A673 (cell line): ENCODE data around the gene COBL. TPM values are rescaled to one million over a fixed set of nuclear protein-coding genes. Genes with fewer than 3 reads are reported as not detected.

Experiments
- BruUV-seq: library from RNA; stranded (reverse); fragments of 400-500 nt; replicated peaks from 2 replicates; lab custom pipeline; 2021; lab: Mats Ljungman, UMichigan
- CTCF ChIA-PET: fragments of 300-600 bp; sonication (Branson Sonifier 250); formaldehyde crosslinking; loops from one replicate; lab custom pipeline; 2022; ENCODE audit warnings: antibody characterized with exemption; lab: Charles Lee
- POLR2A ChIA-PET: fragments of 300-600 bp; sonication (Branson Sonifier 250); formaldehyde crosslinking; loops from one replicate; lab custom pipeline; 2022; ENCODE audit warnings: antibody characterized with exemption; ENCODE audit not compliant: low non-redundant PET; lab: Charles Lee
- DNase-seq: peaks from one replicate; pipeline ENCODE4 v3.0.0-alpha.2; 2015; ENCODE audit warnings: low spot score
- H3K27ac ChIP-seq: fragments of 200-600 bp; sonication (generic); 2 replicates; pipeline ENCODE4 v1.5.1; 2016; ENCODE audit warnings: mixed run types, low read depth, mild to moderate bottlenecking, mixed read lengths, antibody characterized with exemption, low read length; ENCODE audit not compliant: poor library complexity, severe bottlenecking
- H3K27me3 ChIP-seq: fragments of 200-600 bp; sonication (generic); replicated peaks from 2 replicates; pipeline ENCODE4 v1.6.1; 2017; ENCODE audit warnings: mixed run types, low read depth, mild to moderate bottlenecking, mixed read lengths, antibody characterized with exemption, low read length; ENCODE audit not compliant: insufficient read depth, poor library complexity
- H3K36me3 ChIP-seq: fragments of 200-600 bp; sonication (generic); 2 replicates; pipeline ENCODE4 v1.6.1; 2016; ENCODE audit warnings: mixed run types, mild to moderate bottlenecking, mixed read lengths, antibody characterized with exemption, low read length; ENCODE audit not compliant: insufficient read depth, poor library complexity, severe bottlenecking
- H3K4me1 ChIP-seq: fragments of 200-600 bp; sonication (generic); 2 replicates; pipeline ENCODE4 v1.6.1; 2017; ENCODE audit warnings: mixed run types, mild to moderate bottlenecking, mixed read lengths, antibody characterized with exemption, low read length; ENCODE audit not compliant: insufficient read depth, poor library complexity, severe bottlenecking
- H3K4me3 ChIP-seq: fragments of 200-600 bp; sonication (generic); 2 replicates; pipeline ENCODE4 v1.5.1; 2016; ENCODE audit warnings: low read depth, mixed run types, mild to moderate bottlenecking, mixed read lengths, low read length; ENCODE audit not compliant: poor library complexity, severe bottlenecking
- H3K9me3 ChIP-seq: fragments of 200-600 bp; sonication (generic); 2 replicates; pipeline ENCODE4 v1.6.1; 2016; ENCODE audit warnings: mixed run types, low read depth, mild to moderate bottlenecking, mixed read lengths, antibody characterized with exemption, low read length; ENCODE audit not compliant: poor library complexity, severe bottlenecking
- CTCF ChIP-seq: fragments of 300-800, 200-600 bp; sonication (generic); conservative IDR thresholded peaks from 2 replicates; pipeline ENCODE4 v1.5.1; 2017; ENCODE audit warnings: low read depth, mild to moderate bottlenecking, antibody characterized with exemption, low read length, moderate library complexity, mixed read lengths
- EZH2 ChIP-seq: fragments of 200-600 bp; sonication (generic); IDR thresholded peaks from 2 replicates; pipeline ENCODE4 v1.6.1; 2017; ENCODE audit warnings: borderline replicate concordance, low read depth, mild to moderate bottlenecking, mixed read lengths, antibody characterized with exemption, low read length; ENCODE audit not compliant: poor library complexity, severe bottlenecking
- intact Hi-C: fragments of 100-400 bp; cut with micrococcal nuclease; formaldehyde crosslinking; loops from one replicate; pipeline ENCODE4 v1.10.0; 2022; ENCODE audit not compliant: unreplicated experiment
- total RNA-seq: library from RNA; stranded (reverse); gene quantifications from 2 replicates; pipeline ENCODE4 v1.2.3, GENCODE V29; 2021

COBL gene
- total RNA-seq, 1 experiment from 2014 or later = not detected

DNA sequence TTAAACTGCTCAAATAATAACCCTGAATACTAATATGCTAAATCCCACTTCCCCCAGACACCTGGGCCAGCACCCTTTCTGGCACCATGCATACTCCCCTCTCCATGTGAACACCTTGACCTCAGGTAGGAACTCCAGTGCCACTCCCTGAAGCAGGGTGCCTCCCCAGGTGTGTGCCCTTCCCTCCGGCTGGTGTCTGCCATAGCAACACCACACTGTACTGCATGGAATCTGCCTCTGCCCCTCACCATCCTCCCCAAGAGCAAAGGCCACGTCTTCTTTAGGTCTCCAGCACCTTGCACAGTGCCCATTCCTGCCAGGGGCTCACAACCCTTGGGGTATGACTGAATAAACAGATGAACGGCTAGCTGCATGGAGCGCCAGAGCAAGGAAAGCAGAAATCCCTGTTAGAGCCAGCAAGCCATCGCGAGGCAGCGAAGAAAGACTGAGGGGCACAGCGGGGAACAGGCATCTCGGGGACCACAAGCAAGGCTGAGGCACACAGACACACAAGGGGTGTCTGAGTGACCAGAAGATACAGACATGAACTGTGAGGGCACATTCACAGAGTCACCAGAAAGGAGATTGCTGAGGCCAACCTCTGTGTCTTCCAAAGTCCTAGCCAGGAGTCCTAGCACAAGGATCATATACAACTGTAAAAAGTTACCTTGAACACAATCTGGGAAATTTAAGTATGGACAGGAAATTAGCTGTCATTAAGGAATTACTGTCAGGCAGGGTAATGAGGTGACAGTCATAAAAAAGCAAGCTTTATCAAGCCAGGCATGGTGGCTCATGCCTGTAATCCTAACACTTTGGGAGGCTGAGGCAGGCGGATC lies 25.7 kb downstream of the COBL start:
- DNase-seq = no peak
- ChIA-PET CTCF (no interaction called here), POLR2A (no interaction called here)
- Histone ChIP-seq H3K27ac (no peak overlapping the region), H3K9me3 (peaks cover 14% of the 10 kb centered on the region), H3K4me3 (no peak overlapping the region), H3K36me3 (no peaks in the 10 kb centered on the region), H3K27me3 (no peaks in the 10 kb centered on the region), H3K4me1 (no peaks in the 10 kb centered on the region)
- TF ChIP-seq EZH2 (no peak), CTCF (no peak)
- intact Hi-C loops = no loop called here
- no TSS peak for BruUV-seq

DNA sequence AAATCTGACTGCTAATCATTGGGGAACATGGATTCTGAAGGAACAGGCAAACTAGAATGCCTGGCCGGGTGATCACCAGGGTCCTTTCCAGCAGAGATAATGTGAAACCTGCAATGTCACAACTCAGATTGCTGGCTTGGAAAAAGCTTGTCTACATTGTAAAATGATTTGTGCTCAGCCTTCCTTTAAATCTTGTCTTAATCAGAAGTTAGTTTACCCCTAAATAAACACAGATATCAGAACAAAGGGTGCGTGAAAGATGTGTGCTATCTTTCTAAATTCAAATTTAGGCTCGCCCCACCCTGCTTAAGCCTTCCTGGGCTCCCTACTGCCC lies 26.3 kb downstream of the COBL start:
- no peak overlapping the region for H3K4me3 ChIP-seq
- H3K27ac ChIP-seq = no peak overlapping the region
- BruUV-seq = no TSS peak
- peaks cover 20% of the 10 kb centered on the region for H3K9me3 ChIP-seq
- DNase-seq = no peak
- H3K27me3 ChIP-seq = no peaks in the 10 kb centered on the region
- TF ChIP-seq EZH2 (no peak), CTCF (no peak)
- H3K36me3 ChIP-seq = no peaks in the 10 kb centered on the region
- intact Hi-C loops = no loop called here
- CTCF ChIA-PET = no interaction called here
- POLR2A ChIA-PET = no interaction called here
- H3K4me1 ChIP-seq = no peaks in the 10 kb centered on the region

DNA sequence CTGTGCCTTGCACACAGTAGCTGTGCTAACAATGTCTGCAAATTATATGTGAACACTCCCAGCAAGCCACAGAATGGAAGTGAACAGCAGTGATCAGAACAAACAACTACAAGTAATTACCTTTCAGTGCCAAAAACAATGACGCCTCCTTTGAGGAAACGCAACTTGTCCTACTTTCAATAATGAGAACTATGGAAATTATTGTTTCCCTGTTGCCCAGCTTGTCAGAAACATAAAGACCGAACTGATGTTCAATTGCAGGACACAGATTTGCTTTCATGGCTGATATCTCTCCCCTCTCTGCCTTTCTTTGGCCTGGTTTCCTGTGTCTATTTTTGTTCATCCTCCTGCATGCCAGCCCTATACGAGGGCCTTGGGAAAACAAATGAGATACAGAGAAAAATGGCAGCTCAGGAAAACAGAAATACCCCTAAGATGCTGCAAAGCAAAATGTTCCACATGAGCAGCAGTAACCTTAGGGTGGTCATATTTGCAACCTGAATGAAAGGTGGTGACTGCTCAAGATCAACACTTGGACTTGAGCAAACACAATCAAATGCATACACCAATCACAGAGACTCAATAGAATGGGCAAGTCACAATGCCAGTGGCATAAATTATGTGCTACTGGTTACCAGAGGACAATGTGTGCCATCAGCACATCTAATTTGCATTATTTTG lies 26.8 kb downstream of the COBL start:
- Histone ChIP-seq H3K4me3 (no peak overlapping the region), H3K9me3 (peaks cover 20% of the 10 kb centered on the region), H3K4me1 (no peaks in the 10 kb centered on the region), H3K27ac (no peak overlapping the region), H3K27me3 (no peaks in the 10 kb centered on the region), H3K36me3 (no peaks in the 10 kb centered on the region)
- CTCF ChIA-PET = no interaction called here
- intact Hi-C loops = no loop called here
- no peak for DNase-seq
- no peak for TF ChIP-seq CTCF
- TF ChIP-seq EZH2 = no peak
- BruUV-seq = no TSS peak
- POLR2A ChIA-PET = no interaction called here
